Ecto neural progenitor cell (in vitro differentiated cells): ENCODE data around the gene PTPRE.

Experiments used
- DNase-seq: peaks from one replicate; pipeline ENCODE4 v3.0.0-alpha.2; 2018; ENCODE audit warnings: low spot score

Gene PTPRE

DNA sequence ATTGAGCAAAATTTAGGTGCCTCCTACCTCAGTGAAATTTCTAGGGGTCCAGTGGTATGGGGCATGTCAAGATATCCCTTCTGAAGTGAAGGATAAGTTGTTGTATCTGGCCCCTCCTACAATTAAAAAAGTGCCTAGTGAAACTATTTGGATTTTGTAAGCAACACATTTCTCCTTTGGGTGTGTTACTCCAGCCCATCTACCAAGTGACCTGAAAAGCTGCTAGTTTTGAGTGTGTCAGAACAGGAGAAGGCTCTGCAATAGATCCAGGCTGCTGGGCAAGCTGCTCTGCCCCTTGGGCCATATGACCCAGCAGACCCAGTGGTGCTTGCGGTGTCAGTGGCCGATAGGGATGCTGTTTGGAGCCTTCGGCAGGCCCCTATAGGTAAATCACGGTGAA is 46.0 kb downstream of the PTPRE start:
- no peak for DNase-seq

- DNase-seq, result no peak
Measured at GRCh38 chr10:127953876-127954275, 47.0 kb downstream of the PTPRE start.

DNA sequence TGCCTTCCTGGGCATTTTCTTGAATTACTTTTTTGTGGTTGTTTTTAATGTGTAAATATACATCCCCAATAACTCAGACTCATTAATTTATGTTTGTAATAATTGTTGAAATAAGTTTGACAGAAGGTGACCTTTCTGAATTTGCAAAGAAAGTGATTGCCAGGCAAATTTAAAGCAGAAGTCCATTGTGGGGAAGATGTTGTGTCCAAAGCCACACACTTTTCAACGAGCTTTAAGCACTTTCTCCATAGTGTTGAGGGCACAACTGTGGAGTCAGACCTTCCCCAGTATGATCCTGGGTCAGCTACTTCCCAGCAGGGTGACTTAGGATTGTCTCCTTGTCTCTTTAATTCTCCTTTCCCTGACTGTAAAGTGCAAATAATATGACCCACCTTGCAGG is 52.5 kb downstream of the PTPRE start:
- DNase-seq, result no peak

- no peak for DNase-seq
Measured at GRCh38 chr10:127961071-127961470, 54.2 kb downstream of the PTPRE start.

- no peak for DNase-seq
Measured at GRCh38 chr10:127962205-127962604, 55.3 kb downstream of the PTPRE start.

- no peak for DNase-seq
Measured at GRCh38 chr10:127963136-127963535, 56.2 kb downstream of the PTPRE start.

- no peak for DNase-seq
Measured at GRCh38 chr10:127964621-127965020, 57.7 kb downstream of the PTPRE start.

- DNase-seq, result no peak
Measured at GRCh38 chr10:127966875-127967274, 60.0 kb downstream of the PTPRE start.

GRCh38 chr10:127968027-127968441 is 61.1 kb downstream of the PTPRE start:
- DNase-seq, result no peak

- no peak for DNase-seq
Measured at GRCh38 chr10:127968659-127969058, 61.8 kb downstream of the PTPRE start.

- DNase-seq, result no peak
Measured at GRCh38 chr10:127971101-127971946, 64.4 kb downstream of the PTPRE start.

- DNase-seq, result no peak
Measured at GRCh38 chr10:127971963-127972615, 65.2 kb downstream of the PTPRE start.

DNA sequence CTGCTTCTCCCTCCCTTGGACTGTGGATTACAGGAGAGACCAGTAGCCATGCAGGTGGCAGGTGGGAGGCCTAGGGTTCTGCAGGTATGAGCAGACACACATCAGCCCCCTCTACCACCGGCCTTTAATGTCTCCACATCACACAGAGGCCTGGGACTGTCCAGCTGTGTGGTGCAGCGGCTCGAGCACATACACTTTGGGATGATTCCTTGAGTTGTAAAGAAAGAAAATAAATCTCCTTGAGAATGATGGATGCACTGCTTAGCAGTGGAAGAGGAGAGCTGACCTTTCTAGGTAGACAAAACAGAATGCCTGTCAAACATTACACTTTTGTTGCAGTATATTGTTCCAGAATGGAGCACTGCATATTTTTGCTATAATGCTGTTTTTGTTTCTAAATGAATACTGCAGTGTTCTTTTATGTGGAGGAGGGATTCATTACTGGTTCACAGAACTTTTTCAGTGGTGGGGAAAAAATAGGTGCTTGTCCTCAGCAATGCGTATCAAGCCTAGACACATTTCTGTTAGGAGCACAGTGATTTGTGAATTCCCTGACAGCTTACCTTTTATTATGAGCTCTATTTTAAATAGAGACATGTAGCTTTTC is 66.0 kb downstream of the PTPRE start:
- no peak for DNase-seq

DNA sequence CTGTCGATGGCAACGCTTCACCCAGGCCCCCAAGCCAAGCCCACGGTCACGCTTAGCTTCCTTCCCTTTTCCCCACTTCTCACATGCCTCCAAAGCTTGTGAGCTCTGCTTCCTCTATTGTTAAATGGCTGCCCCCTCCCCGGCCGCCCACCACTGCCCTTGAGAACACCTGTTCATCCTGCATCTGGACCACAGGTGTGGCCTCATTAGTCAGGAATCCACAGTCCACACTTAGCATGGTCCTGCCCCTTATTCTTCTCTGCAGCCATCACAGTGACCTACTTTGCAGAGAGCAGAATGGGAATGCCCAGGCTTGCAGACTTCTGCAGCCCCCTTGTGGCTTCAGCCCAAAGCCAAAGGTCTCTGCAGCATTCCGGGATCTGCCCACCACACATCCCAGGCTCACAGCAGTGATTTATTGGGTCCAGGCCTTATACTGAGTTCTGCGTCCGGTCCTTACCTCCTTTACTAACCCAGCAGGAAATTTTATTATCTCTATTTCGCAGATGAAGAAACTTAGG is 66.9 kb downstream of the PTPRE start:
- DNase-seq, result no peak

- DNase-seq, result no peak
Measured at GRCh38 chr10:127974911-127975310, 68.0 kb downstream of the PTPRE start.

DNA sequence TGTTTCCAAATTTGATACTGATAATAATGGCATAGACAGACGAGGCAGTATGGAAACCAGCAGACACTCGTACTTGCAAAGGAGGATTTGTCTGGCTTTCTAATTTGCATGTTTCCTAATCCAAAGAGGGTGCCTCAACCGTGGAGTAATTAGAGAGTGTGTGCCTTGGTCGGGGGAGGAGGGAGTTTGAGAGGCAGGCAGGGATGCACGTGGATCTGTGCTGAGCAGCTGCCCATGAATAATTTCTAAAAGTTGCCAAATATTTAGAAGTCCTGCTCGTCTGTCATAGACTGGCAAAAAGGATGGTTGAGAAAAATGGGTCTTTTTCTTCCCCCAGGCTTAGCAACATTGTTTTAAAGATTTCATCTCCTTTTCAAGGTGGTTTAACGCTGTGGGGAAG is 69.4 kb downstream of the PTPRE start:
- DNase-seq, result no peak

- no peak for DNase-seq
Measured at GRCh38 chr10:127976701-127977356, 69.9 kb downstream of the PTPRE start.

GRCh38 chr10:127977357-127978009 is 70.6 kb downstream of the PTPRE start:
- DNase-seq, result no peak

GRCh38 chr10:127978481-127978880 is 71.6 kb downstream of the PTPRE start:
- DNase-seq, result no peak

GRCh38 chr10:127979045-127979444 is 72.1 kb downstream of the PTPRE start:
- no peak for DNase-seq

DNA sequence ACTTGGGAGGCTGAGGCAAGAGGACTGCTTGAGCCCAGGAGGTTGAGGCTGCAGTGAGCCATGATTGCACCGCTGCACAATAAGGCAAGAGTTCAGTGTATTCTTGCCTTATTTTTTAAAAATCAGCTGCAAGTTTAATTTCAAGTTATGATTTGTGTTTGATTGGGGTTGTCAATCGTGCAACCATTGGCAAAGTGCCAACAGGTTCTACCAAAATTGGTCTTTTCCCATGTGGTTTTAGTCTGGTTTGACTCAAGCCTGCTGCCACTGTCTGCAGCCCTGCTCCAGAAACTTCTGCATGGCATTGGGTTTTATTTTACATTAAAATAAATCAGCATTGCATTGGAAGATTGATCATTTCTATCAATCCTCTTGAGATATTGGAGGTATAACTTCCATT is 72.7 kb downstream of the PTPRE start:
- DNase-seq, result no peak

GRCh38 chr10:127980898-127981297 is 74.0 kb downstream of the PTPRE start:
- no peak for DNase-seq
